ENCODE measurements around the gene LRCH4.

Gene LRCH4

GRCh38 chr7:100614308-100614861, 28.5 kb upstream of the LRCH4 start:
- Histone ChIP-seq H3K36me3 (ENCODE audit: insufficient read depth, low read length) (peaks cover 5% of the 10 kb centered on the region), H2AFZ (ENCODE audit: low read depth, low read length) (no peak overlapping the region), H3K9me3 (ENCODE audit: low read length) (no peaks in the 10 kb centered on the region), H3K4me1 (ENCODE audit: insufficient read depth, low read length) (peaks cover 9% of the 10 kb centered on the region), H3K27me3 (ENCODE audit: insufficient read depth, low read length) (no peaks in the 10 kb centered on the region), H3K4me3 (ENCODE audit: low read length) (no peak overlapping the region)

DNA sequence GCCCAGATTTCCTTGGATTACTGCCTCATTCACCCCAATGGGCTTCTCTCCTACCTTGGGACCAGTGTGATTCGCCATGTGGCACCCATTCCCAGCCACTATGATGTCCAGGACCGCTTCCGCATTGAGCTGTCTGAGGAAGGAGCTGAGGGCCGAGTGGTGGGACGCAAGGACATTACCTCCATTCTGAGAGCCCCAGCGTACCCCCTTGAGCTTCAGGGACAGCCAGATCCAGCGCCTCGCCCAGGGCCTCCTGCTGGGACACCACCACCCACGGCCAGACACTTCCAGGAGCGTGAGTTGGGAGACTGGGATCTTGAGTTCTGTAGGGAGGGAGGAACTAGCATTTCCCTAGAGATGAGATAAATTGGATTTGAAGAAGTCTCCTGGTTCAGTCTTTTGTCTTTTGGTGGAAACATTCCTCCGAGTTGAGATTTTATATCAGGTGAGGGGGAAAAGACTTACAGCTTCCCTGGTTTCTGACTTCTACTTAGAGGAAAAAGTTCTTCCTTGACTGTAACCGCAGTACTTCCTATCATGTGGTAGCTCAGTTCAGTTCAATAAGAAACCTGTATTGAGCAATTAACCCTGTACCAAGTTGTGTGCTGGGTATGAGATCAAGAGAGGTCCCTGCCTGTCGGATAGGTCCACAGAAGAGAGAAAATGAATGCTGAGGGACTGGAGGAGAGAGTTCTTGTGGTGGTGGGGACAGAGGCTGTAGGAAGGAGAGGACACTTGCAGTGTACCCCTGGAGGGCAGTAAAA, 27.7 kb upstream of the LRCH4 start:
- peaks cover 9% of the 10 kb centered on the region for H3K4me1 ChIP-seq (ENCODE audit: insufficient read depth, low read length)
- H3K4me3 ChIP-seq (ENCODE audit: low read length), result peak overlapping the region; percentile 76
- H2AFZ ChIP-seq (ENCODE audit: low read depth, low read length), result no peak overlapping the region
- H3K36me3 ChIP-seq (ENCODE audit: insufficient read depth, low read length), result peaks cover 5% of the 10 kb centered on the region
- no peaks in the 10 kb centered on the region for H3K9me3 ChIP-seq (ENCODE audit: low read length)
- H3K27me3 ChIP-seq (ENCODE audit: insufficient read depth, low read length), result no peaks in the 10 kb centered on the region

GRCh38 chr7:100612730-100613390, 26.9 kb upstream of the LRCH4 start:
- Histone ChIP-seq H3K27me3 (ENCODE audit: insufficient read depth, low read length) (no peaks in the 10 kb centered on the region), H3K4me3 (ENCODE audit: low read length) (peak overlapping the region; percentile 76), H3K9me3 (ENCODE audit: low read length) (no peaks in the 10 kb centered on the region), H3K36me3 (ENCODE audit: insufficient read depth, low read length) (peaks cover 5% of the 10 kb centered on the region), H2AFZ (ENCODE audit: low read depth, low read length) (peak overlapping the region; percentile 47), H3K4me1 (ENCODE audit: insufficient read depth, low read length) (peaks cover 9% of the 10 kb centered on the region)

- H3K27me3 ChIP-seq (ENCODE audit: insufficient read depth, low read length), result no peaks in the 10 kb centered on the region
- H3K9me3 ChIP-seq (ENCODE audit: low read length), result no peaks in the 10 kb centered on the region
- peaks cover 5% of the 10 kb centered on the region for H3K36me3 ChIP-seq (ENCODE audit: insufficient read depth, low read length)
- peak within 1 kb of the TSS; percentile 47 for H2AFZ ChIP-seq (ENCODE audit: low read depth, low read length)
- peaks cover 9% of the 10 kb centered on the region for H3K4me1 ChIP-seq (ENCODE audit: insufficient read depth, low read length)
- H3K4me3 ChIP-seq (ENCODE audit: low read length), result peak within 1 kb of the TSS; percentile 76
Measured at GRCh38 chr7:100611983-100612729, 26.2 kb upstream of the LRCH4 start, which contains the start of gene MOSPD3. TSS of gene MOSPD3 (plus strand) at chr7:100612540. CDS start at chr7:100612792, 252 bp downstream.

GRCh38 chr7:100609958-100610357, 24.0 kb upstream of the LRCH4 start:
- Histone ChIP-seq H2AFZ (ENCODE audit: low read depth, low read length) (no peak overlapping the region), H3K4me1 (ENCODE audit: insufficient read depth, low read length) (peaks cover 9% of the 10 kb centered on the region), H3K27me3 (ENCODE audit: insufficient read depth, low read length) (no peaks in the 10 kb centered on the region), H3K36me3 (ENCODE audit: insufficient read depth, low read length) (peaks cover 3% of the 10 kb centered on the region), H3K4me3 (ENCODE audit: low read length) (no peak overlapping the region), H3K9me3 (ENCODE audit: low read length) (no peaks in the 10 kb centered on the region)

- Histone ChIP-seq H3K9me3 (ENCODE audit: low read length) (no peaks in the 10 kb centered on the region), H3K4me3 (ENCODE audit: low read length) (no peak overlapping the region), H3K4me1 (ENCODE audit: insufficient read depth, low read length) (peaks cover 16% of the 10 kb centered on the region), H2AFZ (ENCODE audit: low read depth, low read length) (no peak overlapping the region), H3K36me3 (ENCODE audit: insufficient read depth, low read length) (no peaks in the 10 kb centered on the region), H3K27me3 (ENCODE audit: insufficient read depth, low read length) (no peaks in the 10 kb centered on the region)
Measured at GRCh38 chr7:100607111-100607510, 21.2 kb upstream of the LRCH4 start.

DNA sequence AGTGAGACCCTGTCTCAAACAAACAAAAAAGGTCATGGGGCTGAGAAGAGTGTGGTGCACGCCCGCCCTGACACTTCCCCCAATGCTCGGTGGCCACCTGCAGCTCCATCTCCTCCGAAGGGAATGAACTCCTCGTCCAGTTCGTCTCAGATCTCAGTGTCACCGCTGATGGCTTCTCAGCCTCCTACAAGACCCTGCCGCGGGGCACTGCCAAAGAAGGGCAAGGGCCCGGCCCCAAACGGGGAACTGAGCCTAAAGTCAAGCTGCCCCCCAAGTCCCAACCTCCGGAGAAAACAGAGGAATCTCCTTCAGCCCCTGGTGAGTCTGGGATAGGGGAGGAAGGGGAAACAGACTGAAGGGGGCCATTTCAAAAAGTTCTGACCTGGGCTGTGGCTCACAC, 20.4 kb upstream of the LRCH4 start:
- Histone ChIP-seq H3K27me3 (ENCODE audit: insufficient read depth, low read length) (no peaks in the 10 kb centered on the region), H3K9me3 (ENCODE audit: low read length) (no peaks in the 10 kb centered on the region), H3K4me3 (ENCODE audit: low read length) (no peak overlapping the region), H2AFZ (ENCODE audit: low read depth, low read length) (no peak overlapping the region), H3K36me3 (ENCODE audit: insufficient read depth, low read length) (no peaks in the 10 kb centered on the region), H3K4me1 (ENCODE audit: insufficient read depth, low read length) (peaks cover 22% of the 10 kb centered on the region)

- Histone ChIP-seq H3K36me3 (ENCODE audit: insufficient read depth, low read length) (no peaks in the 10 kb centered on the region), H2AFZ (ENCODE audit: low read depth, low read length) (no peak overlapping the region), H3K4me3 (ENCODE audit: low read length) (peak overlapping the region; percentile 22), H3K27me3 (ENCODE audit: insufficient read depth, low read length) (no peaks in the 10 kb centered on the region), H3K9me3 (ENCODE audit: low read length) (no peaks in the 10 kb centered on the region), H3K4me1 (ENCODE audit: insufficient read depth, low read length) (peaks cover 31% of the 10 kb centered on the region)
Measured at GRCh38 chr7:100604976-100605911, 19.3 kb upstream of the LRCH4 start.

- peaks cover 33% of the 10 kb centered on the region for H3K4me1 ChIP-seq (ENCODE audit: insufficient read depth, low read length)
- H3K27me3 ChIP-seq (ENCODE audit: insufficient read depth, low read length), result no peaks in the 10 kb centered on the region
- H3K9me3 ChIP-seq (ENCODE audit: low read length), result no peaks in the 10 kb centered on the region
- no peaks in the 10 kb centered on the region for H3K36me3 ChIP-seq (ENCODE audit: insufficient read depth, low read length)
- H3K4me3 ChIP-seq (ENCODE audit: low read length), result peak overlapping the region; percentile 33
- no peak overlapping the region for H2AFZ ChIP-seq (ENCODE audit: low read depth, low read length)
Measured at GRCh38 chr7:100604028-100604975, 18.4 kb upstream of the LRCH4 start.

- H3K9me3 ChIP-seq (ENCODE audit: low read length), result no peaks in the 10 kb centered on the region
- H3K4me3 ChIP-seq (ENCODE audit: low read length), result peak overlapping the region; percentile 33
- no peaks in the 10 kb centered on the region for H3K36me3 ChIP-seq (ENCODE audit: insufficient read depth, low read length)
- H3K27me3 ChIP-seq (ENCODE audit: insufficient read depth, low read length), result no peaks in the 10 kb centered on the region
- H2AFZ ChIP-seq (ENCODE audit: low read depth, low read length), result no peak overlapping the region
- H3K4me1 ChIP-seq (ENCODE audit: insufficient read depth, low read length), result peaks cover 33% of the 10 kb centered on the region
Measured at GRCh38 chr7:100603726-100604027, 17.7 kb upstream of the LRCH4 start.

- Histone ChIP-seq H3K4me1 (ENCODE audit: insufficient read depth, low read length) (peaks cover 33% of the 10 kb centered on the region), H3K9me3 (ENCODE audit: low read length) (no peaks in the 10 kb centered on the region), H2AFZ (ENCODE audit: low read depth, low read length) (no peak overlapping the region), H3K36me3 (ENCODE audit: insufficient read depth, low read length) (no peaks in the 10 kb centered on the region), H3K4me3 (ENCODE audit: low read length) (peak overlapping the region; percentile 33), H3K27me3 (ENCODE audit: insufficient read depth, low read length) (no peaks in the 10 kb centered on the region)
Measured at GRCh38 chr7:100602889-100603725, 17.2 kb upstream of the LRCH4 start.

Data from neuron (in vitro differentiated cells).